Activated naive CD8-positive, alpha-beta T cell treated with anti-CD3 and anti-CD28 coated beads, Interleukin-2, amount 50 U/mL, for 16 hours (primary cell): ENCODE results near the gene PRDM16.

ENCODE experiments used
- DNase-seq: peaks from one replicate; pipeline ENCODE4 v3.0.0-alpha.2; 2020; ENCODE audit warnings: low read depth, low spot score

The PRDM16 gene

GRCh38 chr1:3320246-3321152, 251.5 kb downstream of the PRDM16 start:
- no peak for DNase-seq

GRCh38 chr1:3321559-3322449, 252.8 kb downstream of the PRDM16 start:
- DNase-seq = no peak

- no peak for DNase-seq
Measured at GRCh38 chr1:3322450-3323020, 253.5 kb downstream of the PRDM16 start.

- no peak for DNase-seq
Measured at GRCh38 chr1:3323021-3323795, 254.2 kb downstream of the PRDM16 start.

GRCh38 chr1:3323796-3324703, 255.0 kb downstream of the PRDM16 start:
- DNase-seq = no peak

- no peak for DNase-seq
Measured at GRCh38 chr1:3324704-3325535, 255.9 kb downstream of the PRDM16 start.

- no peak for DNase-seq
Measured at GRCh38 chr1:3326516-3327388, 257.7 kb downstream of the PRDM16 start.

- no peak for DNase-seq
Measured at GRCh38 chr1:3327389-3327702, 258.3 kb downstream of the PRDM16 start.

GRCh38 chr1:3327936-3328590, 259.1 kb downstream of the PRDM16 start:
- no peak for DNase-seq

GRCh38 chr1:3329640-3330281, 260.8 kb downstream of the PRDM16 start:
- no peak for DNase-seq

- no peak for DNase-seq
Measured at GRCh38 chr1:3330771-3331245, 261.8 kb downstream of the PRDM16 start.

- DNase-seq = no peak
Measured at GRCh38 chr1:3331564-3331963, 262.6 kb downstream of the PRDM16 start.

GRCh38 chr1:3332043-3332442, 263.0 kb downstream of the PRDM16 start:
- DNase-seq = no peak

- DNase-seq = no peak
Measured at GRCh38 chr1:3332662-3333061, 263.7 kb downstream of the PRDM16 start.

- DNase-seq = no peak
Measured at GRCh38 chr1:3333903-3334302, 264.9 kb downstream of the PRDM16 start.

GRCh38 chr1:3334366-3334765, 265.4 kb downstream of the PRDM16 start:
- DNase-seq = no peak
